HepG2 (cell line): ENCODE results near the gene AAMP. TPM values are rescaled to one million over a fixed set of nuclear protein-coding genes. Genes with fewer than 3 reads are reported as not detected.

ENCODE experiments used
- ATAC-seq: fragments of 200-7000 bp; cut with Tn5 transposase; 3 replicates; pipeline ENCODE4 v1.9.1; 2020; ENCODE audit warnings: mild to moderate bottlenecking, moderate library complexity
- BruUV-seq: library from RNA; stranded (reverse); fragments of 400-500 nt; replicated peaks from 2 replicates; lab custom pipeline; 2021; lab: Mats Ljungman, UMichigan
- CTCF ChIA-PET: fragments of 300-600 bp; formaldehyde crosslinking; extraction: SDS; loops from one replicate; lab custom pipeline; 2021; ENCODE audit warnings: low total read pairs, inconsistent platforms, low intra/inter-chr PET ratio; lab: Yijun Ruan, JAX
- POLR2A ChIA-PET: fragments of 350-600 bp; sonication (Branson Sonifier 250); formaldehyde crosslinking; loops from one replicate; lab custom pipeline; 2020; ENCODE audit warnings: antibody characterized with exemption, inconsistent platforms; lab: Yijun Ruan, JAX
- DNase-seq: peaks from one replicate; pipeline ENCODE4 v3.0.0-alpha.2; 2015; ENCODE audit warnings: low spot score
- FAIRE-seq: peaks from 3 replicates; lab custom pipeline; 2011; peaks lifted over from hg19 to GRCh38; lab: Jason Lieb, UNC
- H2AFZ ChIP-seq: one replicate; pipeline ENCODE4 v1.6.1; 2011; ENCODE audit warnings: low read length, inconsistent platforms
- H3K27ac ChIP-seq: fragments of 300-600 bp; 3 replicates; pipeline ENCODE4 v1.8.0; 2011; ENCODE audit warnings: mixed run types, mild to moderate bottlenecking, mixed read lengths, low read length, inconsistent platforms; ENCODE audit not compliant: insufficient read depth; ENCODE audit errors: extremely low read length
- H3K27me3 ChIP-seq, 2 experiments: fragments of 200-600 bp in 1 of 2; 2 replicates in 1 of 2; 3 replicates in 1 of 2; pipeline versions ENCODE4 v1.6.0 to v1.8.0; 2011; ENCODE audit warnings: low read length in 2 of 2, mild to moderate bottlenecking in 2 of 2, moderate library complexity in 2 of 2, inconsistent platforms in 1 of 2; ENCODE audit not compliant: insufficient read depth in 2 of 2, control insufficient read depth in 1 of 2
- H3K36me3 ChIP-seq, 2 experiments: fragments of 200-600 bp in 1 of 2; replicated peaks in 1 of 2; 2 replicates in 1 of 2; 3 replicates in 1 of 2; pipeline versions ENCODE4 v1.5.1 to v1.8.0; 2011; ENCODE audit warnings: low read length in 2 of 2, inconsistent platforms in 1 of 2; ENCODE audit not compliant: insufficient read depth in 2 of 2, control insufficient read depth in 1 of 2
- H3K4me1 ChIP-seq: 2 replicates; pipeline ENCODE4 v1.5.1; 2012; ENCODE audit warnings: low read length, inconsistent platforms; ENCODE audit not compliant: insufficient read depth
- H3K4me2 ChIP-seq: 2 replicates; pipeline ENCODE4 v1.6.0; 2011; ENCODE audit warnings: low read depth, low read length, inconsistent platforms
- H3K4me3 ChIP-seq, 3 experiments: fragments of 200-600 bp in 1 of 3; sonication (generic), shearing (Covaris generic) in 1 of 3; replicated peaks in 1 of 3; 2 replicates each; pipeline ENCODE4 v1.5.1; 2011 to 2016; ENCODE audit warnings: low read length in 3 of 3, inconsistent platforms in 2 of 3, low read depth in 2 of 3, mild to moderate bottlenecking in 2 of 3, control low read depth in 1 of 3, mixed read lengths in 1 of 3; ENCODE audit not compliant: insufficient read depth in 1 of 3
- H3K79me2 ChIP-seq: one replicate; pipeline ENCODE4 v1.6.1; 2011; ENCODE audit warnings: low read length, inconsistent platforms; ENCODE audit not compliant: insufficient read depth
- H3K9ac ChIP-seq: 2 replicates; pipeline ENCODE4 v1.6.0; 2011; ENCODE audit warnings: mild to moderate bottlenecking, low read depth, low read length, inconsistent platforms; ENCODE audit not compliant: insufficient read depth
- H3K9me3 ChIP-seq: 2 replicates; pipeline ENCODE4 v1.5.1; 2012; ENCODE audit warnings: mild to moderate bottlenecking, low read length
- H4K20me1 ChIP-seq: 2 replicates; pipeline ENCODE4 v1.6.0; 2011; ENCODE audit warnings: inconsistent platforms, mild to moderate bottlenecking, low read length, moderate library complexity; ENCODE audit not compliant: insufficient read depth
- CCDC6 ChIP-seq: sonication (generic); formaldehyde crosslinking; IDR thresholded peaks from 2 replicates; pipeline ENCODE4 v1.8.1; 2022; ENCODE audit warnings: mild to moderate bottlenecking, missing genetic modification reagents, moderate library complexity
- IKZF5 ChIP-seq: IDR thresholded peaks from 2 replicates; pipeline ENCODE4 v1.6.1; 2018; ENCODE audit warnings: missing genetic modification reagents, mild to moderate bottlenecking, missing compliant biosample characterization
- KDM2A ChIP-seq: sonication (generic); formaldehyde crosslinking; IDR thresholded peaks from 2 replicates; pipeline ENCODE4 v1.4.0; 2020; ENCODE audit warnings: low read depth, missing genetic modification reagents, borderline replicate concordance
- MED13 ChIP-seq: sonication (generic); formaldehyde crosslinking; IDR thresholded peaks from 2 replicates; pipeline ENCODE4 v1.5.0; 2020; ENCODE audit warnings: missing genetic modification reagents
- MIXL1 ChIP-seq: IDR thresholded peaks from 2 replicates; pipeline ENCODE4 v1.6.1; 2016
- MXD3 ChIP-seq: IDR thresholded peaks from 2 replicates; pipeline ENCODE4 v1.6.1; 2016; ENCODE audit warnings: mild to moderate bottlenecking, missing biosample characterization, missing genetic modification reagents
- SETDB1 ChIP-seq: sonication (generic); formaldehyde crosslinking; IDR thresholded peaks from 2 replicates; pipeline ENCODE4 v1.5.1; 2020; ENCODE audit warnings: missing genetic modification reagents, mild to moderate bottlenecking, borderline replicate concordance
- SRF ChIP-seq: IDR thresholded peaks from 2 replicates; pipeline ENCODE4 v1.6.1; 2011; ENCODE audit warnings: mild to moderate bottlenecking, low read depth, low read length, moderate library complexity
- TFDP2 ChIP-seq: sonication (generic); formaldehyde crosslinking; IDR thresholded peaks from 2 replicates; pipeline ENCODE4 v1.4.0; 2020; ENCODE audit warnings: missing genetic modification reagents
- TFE3 ChIP-seq: IDR thresholded peaks from 2 replicates; pipeline ENCODE4 v1.6.1; 2016
- XRCC5 ChIP-seq: fragments of 200-400 bp; formaldehyde crosslinking; optimal IDR thresholded peaks from 2 replicates; pipeline ENCODE3; 2017; ENCODE audit warnings: mild to moderate bottlenecking, low read length
- ZFP82 ChIP-seq: sonication (generic); formaldehyde crosslinking; IDR thresholded peaks from 2 replicates; pipeline ENCODE4 v1.5.1; 2020; ENCODE audit warnings: mild to moderate bottlenecking, missing genetic modification reagents, borderline replicate concordance
- ZNF224 ChIP-seq: sonication (generic); formaldehyde crosslinking; IDR thresholded peaks from 2 replicates; pipeline ENCODE4 v1.5.0; 2020; ENCODE audit warnings: mild to moderate bottlenecking, missing genetic modification reagents
- ZNF792 ChIP-seq: IDR thresholded peaks from 2 replicates; pipeline ENCODE4 v1.6.1; 2016
- WGBS: methylation state at CpG from one replicate; pipeline ENCODE4 v1.1.6; 2017; ENCODE audit warnings: low lambda C conversion rate; 5-methylcytosine and 5-hydroxymethylcytosine counted together
- in situ Hi-C: cut with HindIII; loops from 2 replicates; pipeline ENCODE4 v1.10.0; 2017; ENCODE audit warnings: low pct_unique_long_range_greater_than_20kb; ENCODE audit not compliant: extremely low pct_ligation_motif_present
- intact Hi-C: fragments of 100-400 bp; cut with micrococcal nuclease; formaldehyde crosslinking; loops from one replicate; pipeline ENCODE4 v1.10.0; 2022; ENCODE audit not compliant: unreplicated experiment
- polyA plus RNA-seq, 8 experiments: library from polyadenylated mRNA; depleted of rRNA in 3 of 8; stranded (reverse) in 7 of 8; unstranded in 1 of 8; fragments of >200 nt; fragmentation: Illumina TruSeq in 4 of 8; extraction: Trizol in 4 of 8; gene quantifications; 2 replicates each; pipeline versions ENCODE4 v1.2.1 to v1.2.3, GENCODE V29; 2011 to 2016; ENCODE audit warnings: low read depth in 4 of 8, missing spikeins in 1 of 8, mixed read lengths in 1 of 8; ENCODE audit not compliant: insufficient read depth in 1 of 8
- total RNA-seq, 5 experiments: library from RNA; depleted of rRNA; stranded (reverse); fragments of >200 nt; fragmentation: Illumina TruSeq; extraction: Trizol; gene quantifications; 2 replicates each; pipeline ENCODE4 v1.2.3, GENCODE V29; 2016; ENCODE audit warnings: low read depth in 1 of 5

AAMP gene
- total and polyA plus RNA-seq, 2 of the 13 experiments (the other 11 are each of a cell fraction or from before 2014, with no cell fraction given): 110 to 186 TPM

GRCh38 chr2:218218268-218219185 is 51.4 kb downstream of the AAMP start:
- no TSS peak for BruUV-seq
- H3K79me2 ChIP-seq: peaks cover 62% of the 10 kb centered on the region
- H2AFZ ChIP-seq: no peak overlapping the region
- POLR2A ChIA-PET: interaction anchor here (0.6 kb wide), 1 partner anchor 171 kb away, joined by 3 read pairs; no protein-coding TSS in a partner anchor
- WGBS: 39% methylated on average over 4 of the region's 4 CpGs
- peak overlapping the region; percentile 83 for H3K9ac ChIP-seq
- TF ChIP-seq IKZF5 (CRISPR knock-in tag) (no peak), SRF (no peak), MED13 (CRISPR knock-in tag) (no peak), ZNF792 (0 out of 2 replicates have a peak, but pooled peaks have one; percentile 31), SETDB1 (CRISPR knock-in tag) (peak; percentile 23; the same call in 1 of the 2 replicates), KDM2A (no peak), TFDP2 (CRISPR knock-in tag) (no peak), MIXL1 (CRISPR knock-in tag) (no peak), ZFP82 (CRISPR knock-in tag) (no peak), CCDC6 (no peak), MXD3 (no peak), XRCC5 (no peak), ZNF224 (CRISPR knock-in tag) (no peak), TFE3 (CRISPR knock-in tag) (no peak)
- H3K36me3 ChIP-seq: peaks cover 2 to 29% of the 10 kb centered on the region in 2 experiments; a peak in 3 of 5 replicates
- no peaks in the 10 kb centered on the region for H3K9me3 ChIP-seq
- peak overlapping the region; percentile 68 for H3K4me2 ChIP-seq
- H3K27me3 ChIP-seq: no peaks in the 10 kb centered on the region; a peak in 1 of 5 replicates
- H3K4me1 ChIP-seq: peaks cover 54% of the 10 kb centered on the region
- H3K27ac ChIP-seq: peak overlapping the region; percentile 70
- ATAC-seq: no peak
- peak overlapping the region; percentile 87 to 96 (median 93) for H3K4me3 ChIP-seq
- H4K20me1 ChIP-seq: peaks cover 12% of the 10 kb centered on the region; the same call in 1 of the 2 replicates
- in situ Hi-C loops (no loop called here), intact Hi-C loops (loop anchor here (5.0 kb wide), 1 partner anchor 54 kb away; the partner anchor contains the start of genes AAMP and PNKD)
- CTCF ChIA-PET: no interaction called here
- no peak for DNase-seq
- no peak for FAIRE-seq
